GM19351 (cell line): ENCODE measurements around the gene SLC12A5.

Experiments used
- ATAC-seq: cut with Tn5 transposase; IDR thresholded peaks from one replicate; pipeline ENCODE4 v1.9.1; 2021; ENCODE audit warnings: mild to moderate bottlenecking, moderate library complexity; ENCODE audit not compliant: unreplicated experiment

Gene SLC12A5

GRCh38 chr20:46051556-46052308 lies 22.7 kb downstream of the SLC12A5 start:
- ATAC-seq, result no peak

DNA sequence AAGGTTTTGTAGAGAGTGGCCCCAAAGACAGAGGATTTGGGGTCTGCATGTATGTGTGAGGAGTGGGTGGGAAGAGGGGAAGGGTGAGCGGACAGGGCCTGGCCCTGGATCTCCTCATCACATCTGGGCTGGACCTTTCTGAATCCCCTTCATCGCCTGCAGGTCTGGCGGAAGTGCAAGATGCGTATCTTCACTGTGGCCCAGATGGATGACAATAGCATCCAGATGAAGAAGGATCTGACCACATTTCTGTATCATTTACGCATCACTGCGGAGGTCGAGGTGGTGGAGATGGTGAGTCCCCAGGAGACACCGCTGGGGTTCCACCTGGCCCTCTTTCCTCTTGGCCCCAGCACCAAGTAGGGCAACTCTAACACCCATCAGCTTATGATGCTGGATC lies 24.4 kb downstream of the SLC12A5 start:
- ATAC-seq, result no peak

- ATAC-seq, result no peak
These were observed 25.6 kb downstream of the SLC12A5 start for GRCh38 chr20:46054606-46055005.

GRCh38 chr20:46055269-46055668 lies 26.3 kb downstream of the SLC12A5 start:
- ATAC-seq, result no peak

- no peak for ATAC-seq
These were observed 27.2 kb downstream of the SLC12A5 start for GRCh38 chr20:46056027-46056833.

DNA sequence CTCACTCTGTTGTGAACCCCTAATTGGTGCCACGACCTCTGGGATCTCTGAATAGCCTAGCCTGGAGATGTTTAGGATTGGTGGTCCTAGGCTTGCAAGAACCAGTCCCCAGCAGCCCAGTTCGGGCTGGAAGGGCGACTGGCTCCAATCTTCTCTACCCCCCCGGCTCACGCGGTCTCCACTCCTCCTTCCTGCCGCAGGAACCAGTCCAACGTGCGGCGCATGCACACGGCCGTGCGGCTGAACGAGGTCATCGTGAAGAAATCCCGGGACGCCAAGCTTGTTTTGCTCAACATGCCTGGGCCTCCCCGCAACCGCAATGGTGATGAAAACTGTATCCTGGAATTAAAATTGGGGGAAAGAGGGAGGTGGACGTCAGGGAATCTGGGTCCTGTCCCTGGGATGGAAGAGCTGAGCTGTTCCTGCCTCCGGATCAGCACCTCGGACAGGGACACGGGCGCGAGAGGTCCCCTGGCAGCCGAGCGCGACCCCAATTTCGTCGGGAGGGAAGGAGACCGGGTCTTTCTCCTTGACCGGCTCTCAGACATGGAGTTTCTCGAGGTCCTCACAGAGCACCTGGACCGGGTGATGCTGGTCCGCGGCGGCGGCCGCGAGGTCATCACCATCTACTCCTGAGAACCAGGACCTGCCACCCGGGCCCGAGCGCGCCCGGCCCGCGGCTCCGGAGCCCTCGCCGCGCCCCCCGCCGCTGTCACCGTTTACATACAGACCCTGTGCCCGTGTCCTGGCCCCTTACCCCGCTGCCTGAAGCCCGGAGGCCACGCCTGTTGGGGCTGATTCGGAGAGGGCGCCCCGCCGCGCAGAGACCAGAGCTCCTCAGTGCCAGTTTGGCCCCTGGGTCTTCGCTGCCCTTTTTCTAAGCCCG lies 28.2 kb downstream of the SLC12A5 start:
- ATAC-seq, result no peak

DNA sequence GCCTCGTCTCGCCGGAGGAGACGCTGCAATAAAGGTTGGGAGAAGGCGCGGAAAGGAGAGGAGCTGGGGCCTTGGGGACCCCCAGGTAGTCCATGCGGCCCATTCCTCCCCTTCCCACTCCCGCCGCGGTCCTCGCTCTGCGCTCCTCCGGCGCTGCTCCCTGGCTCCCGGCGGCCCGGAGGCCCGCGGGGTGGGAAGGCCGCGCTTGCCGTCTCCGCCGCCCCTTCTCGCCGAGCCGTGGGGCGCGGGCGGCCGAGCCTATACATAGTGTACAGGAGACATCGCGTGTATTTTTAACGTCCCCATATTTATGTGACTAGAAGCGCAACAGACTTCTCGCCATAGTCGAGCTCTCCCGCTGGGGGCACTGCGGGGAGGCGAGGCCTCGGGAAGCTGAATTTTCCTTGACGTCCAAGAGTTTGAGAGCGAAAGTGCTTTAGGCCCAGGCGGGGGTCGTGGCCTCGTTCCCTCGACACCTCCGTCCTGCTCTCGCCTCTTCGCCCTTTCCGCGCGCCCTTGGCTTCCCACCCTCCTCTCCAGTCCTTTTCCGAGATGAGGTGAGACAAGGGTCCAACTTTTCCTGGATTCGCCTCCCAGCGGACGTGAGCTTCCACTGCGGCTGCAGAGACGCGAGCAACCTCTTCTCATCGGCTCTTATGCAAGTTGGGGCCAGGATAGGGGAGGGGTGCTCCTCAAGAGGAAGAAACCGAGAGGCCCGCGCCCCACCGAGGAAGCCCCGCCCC lies 29.0 kb downstream of the SLC12A5 start:
- no peak for ATAC-seq

DNA sequence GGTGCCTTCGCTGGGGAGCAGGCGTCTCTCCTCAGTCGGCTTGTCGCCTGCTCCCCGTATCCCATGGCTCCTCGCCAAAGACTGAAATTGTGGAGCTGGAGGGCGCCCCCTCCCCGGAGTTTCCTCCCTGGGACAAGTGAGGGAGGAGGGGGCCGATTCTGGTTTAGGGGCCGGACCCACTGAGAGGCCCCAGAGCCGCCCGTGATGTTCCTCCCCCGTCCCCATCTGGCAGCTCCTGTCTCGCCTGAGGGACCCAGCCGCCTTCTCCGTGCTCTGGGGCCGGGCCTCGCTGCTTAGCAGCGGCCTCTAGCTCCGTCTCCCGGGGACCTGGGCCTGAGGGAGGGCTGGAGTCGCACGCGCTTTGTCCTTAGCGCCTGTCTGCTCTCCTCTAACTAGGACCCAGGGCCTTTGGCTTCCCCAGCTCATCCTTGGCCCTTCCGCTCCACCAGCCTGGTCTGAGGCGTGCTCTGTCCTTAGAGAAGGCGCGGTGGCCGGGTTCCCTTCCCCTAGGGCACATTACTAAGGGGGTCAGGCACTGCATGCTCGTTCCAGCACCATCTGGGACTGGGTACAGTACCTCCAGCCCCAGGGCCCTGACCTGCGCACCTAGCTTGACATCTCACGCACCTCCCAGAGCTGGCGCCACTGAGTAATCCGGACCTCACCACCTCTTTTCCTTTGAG lies 29.7 kb downstream of the SLC12A5 start:
- ATAC-seq, result no peak

DNA sequence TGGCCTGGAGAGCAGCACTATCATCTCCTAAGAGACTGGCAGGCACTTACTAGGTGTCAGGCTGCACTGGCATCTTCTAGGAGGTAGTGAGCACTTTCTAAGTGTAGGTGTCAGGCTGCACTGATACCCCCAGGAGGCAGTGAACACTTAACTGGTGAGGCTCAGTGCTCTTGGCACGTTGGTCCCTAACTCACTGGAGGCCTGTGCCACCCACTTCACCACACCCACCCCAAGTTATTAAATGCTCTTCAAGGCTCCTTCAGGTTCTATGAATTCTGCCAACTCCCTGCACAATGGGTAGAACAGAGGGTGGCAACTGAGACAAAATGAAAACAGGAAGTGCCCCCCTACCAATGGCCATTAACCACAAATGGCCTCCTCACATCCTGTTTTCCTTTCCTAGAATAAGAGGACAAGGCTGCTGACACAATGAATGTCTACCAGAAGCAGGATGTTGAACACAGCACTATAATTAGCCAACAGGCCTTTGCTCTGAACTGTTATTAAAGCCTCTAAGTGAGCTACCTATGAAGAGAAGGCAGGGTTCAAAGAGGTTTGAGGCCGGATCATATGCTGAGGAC lies 31.4 kb downstream of the SLC12A5 start:
- ATAC-seq, result no peak

DNA sequence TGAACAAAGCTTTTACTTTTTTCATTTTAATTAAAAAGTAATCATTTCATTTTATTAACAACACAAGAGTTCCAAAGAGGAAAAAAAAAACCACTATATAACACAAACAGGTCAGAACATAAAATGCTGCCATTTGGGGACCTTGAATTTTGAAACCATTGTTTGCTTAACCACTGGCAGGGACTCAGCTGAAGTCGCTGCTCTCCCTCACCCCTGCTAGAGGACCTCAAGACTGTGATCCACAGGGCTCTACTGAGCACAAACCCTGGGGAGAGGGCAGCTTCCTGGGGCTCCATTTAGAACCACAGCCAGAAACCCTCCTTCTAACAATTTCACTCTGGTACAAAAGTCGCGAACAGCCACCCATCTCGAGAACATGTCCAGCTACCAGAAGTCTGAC lies 32.0 kb downstream of the SLC12A5 start:
- no peak for ATAC-seq

DNA sequence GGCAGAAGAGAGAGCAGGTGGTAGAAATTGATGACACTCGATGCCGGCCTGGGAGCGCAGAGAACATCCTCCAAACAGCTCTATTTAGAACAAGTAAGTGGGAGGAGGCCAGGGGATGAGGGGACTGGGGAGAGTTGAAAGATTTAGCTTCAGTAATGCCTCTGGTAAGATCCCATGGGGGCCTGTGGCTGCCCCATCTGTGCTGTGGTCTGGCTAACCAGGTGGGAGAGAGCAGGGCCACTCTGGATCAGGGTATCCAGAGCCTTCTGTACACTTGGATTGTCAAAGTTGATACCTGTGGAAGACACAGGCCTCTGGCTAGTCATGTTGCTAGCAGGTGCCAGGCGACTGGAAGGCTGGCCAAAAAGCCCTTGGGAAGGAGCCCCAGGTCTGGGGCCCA lies 33.1 kb downstream of the SLC12A5 start:
- no peak for ATAC-seq

- ATAC-seq, result no peak
These were observed 33.6 kb downstream of the SLC12A5 start for GRCh38 chr20:46062621-46063020.

GRCh38 chr20:46063151-46063550 lies 34.1 kb downstream of the SLC12A5 start:
- no peak for ATAC-seq

- no peak for ATAC-seq
These were observed 34.6 kb downstream of the SLC12A5 start for GRCh38 chr20:46063652-46064054.

DNA sequence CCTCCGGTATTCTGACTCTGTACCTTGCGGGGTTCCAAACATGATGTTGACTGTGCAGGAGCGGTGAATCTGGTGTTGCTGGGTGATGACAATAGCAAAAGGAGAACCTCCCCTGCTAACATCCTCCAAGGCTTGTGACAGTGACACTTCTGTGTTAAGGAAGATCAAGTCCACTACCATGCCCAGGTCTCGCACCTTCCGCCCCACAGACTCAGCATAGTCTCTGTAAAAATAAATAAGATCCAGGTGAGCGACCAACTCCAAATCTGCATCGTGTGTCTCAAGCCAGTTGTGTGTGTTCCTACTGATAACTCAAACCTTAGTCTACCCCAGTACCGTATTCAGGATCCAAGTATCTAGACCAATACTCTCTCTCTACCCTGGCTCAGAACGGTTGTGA lies 36.0 kb downstream of the SLC12A5 start:
- ATAC-seq, result no peak

DNA sequence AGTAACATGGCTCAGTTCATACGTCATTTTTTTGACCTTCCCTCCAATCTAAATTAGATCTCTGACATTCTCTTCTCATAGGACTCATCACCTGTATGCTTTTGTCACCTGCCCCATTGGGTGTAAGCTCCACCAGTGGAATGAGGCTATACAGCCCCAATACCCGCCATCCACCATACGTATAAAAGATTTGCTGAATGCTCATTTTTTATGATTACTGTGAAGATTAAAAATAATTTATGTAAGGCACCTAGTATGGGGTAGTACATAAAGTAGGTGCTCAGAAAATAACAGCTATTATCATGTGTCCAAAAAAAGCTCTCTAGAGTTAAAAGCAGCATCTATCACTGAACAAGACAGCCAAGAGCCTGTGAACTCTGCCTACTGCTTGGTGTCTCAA lies 36.7 kb downstream of the SLC12A5 start:
- no peak for ATAC-seq

- ATAC-seq, result no peak
These were observed 41.3 kb downstream of the SLC12A5 start for GRCh38 chr20:46070215-46070900.

DNA sequence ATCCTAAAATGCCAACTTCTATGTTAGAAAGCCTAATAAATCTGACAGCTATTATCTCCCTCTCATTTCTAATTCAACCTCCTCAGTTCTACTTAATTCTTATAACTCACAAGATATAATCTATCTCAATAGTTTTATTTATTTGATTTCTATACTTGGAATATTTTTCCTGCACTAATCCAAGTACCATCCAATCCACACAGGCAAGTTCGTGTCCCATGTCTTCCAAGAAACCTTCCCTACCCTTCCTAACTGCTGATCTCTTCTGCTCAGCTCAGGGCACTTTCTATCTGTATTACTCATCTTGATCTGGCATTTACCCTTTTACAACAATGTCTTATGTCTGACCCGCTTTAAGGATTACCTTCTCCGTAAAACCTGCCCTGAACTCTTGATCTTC lies 42.6 kb downstream of the SLC12A5 start:
- no peak for ATAC-seq

- ATAC-seq, result no peak
These were observed 44.0 kb downstream of the SLC12A5 start for GRCh38 chr20:46073024-46073423.
